Progenitor cell of endocrine pancreas (in vitro differentiated cells): Measurements from ENCODE around the gene RHOB. TPM values are rescaled to one million over a fixed set of nuclear protein-coding genes. Genes with fewer than 3 reads are reported as not detected.

Experiments used
- DNase-seq: peaks from one replicate; pipeline ENCODE4 v3.0.0; 2021; ENCODE audit warnings: low spot score; ENCODE audit not compliant: unreplicated experiment
- H3K27ac Mint-ChIP-seq: 2 replicates; pipeline ENCODE4 v1.8.0; 2021; ENCODE audit warnings: mild to moderate bottlenecking, moderate library complexity, mixed read lengths
- H3K27me3 Mint-ChIP-seq: 2 replicates; pipeline ENCODE4 v1.8.0; 2021; ENCODE audit warnings: mixed read lengths
- H3K36me3 Mint-ChIP-seq: 2 replicates; pipeline ENCODE4 v1.8.0; 2022; ENCODE audit warnings: mixed read lengths; ENCODE audit not compliant: insufficient read depth
- H3K4me1 Mint-ChIP-seq: 2 replicates; pipeline ENCODE4 v1.8.0; 2021; ENCODE audit warnings: low read depth, mixed read lengths
- H3K4me3 Mint-ChIP-seq: 2 replicates; pipeline ENCODE4 v1.8.0; 2021; ENCODE audit warnings: low read depth, mild to moderate bottlenecking, moderate library complexity, mixed read lengths
- H3K9me3 Mint-ChIP-seq: 2 replicates; pipeline ENCODE4 v1.8.0; 2021; ENCODE audit warnings: low read depth, mixed read lengths
- CTCF ChIP-seq: fragments of 200-600 bp; sonication (generic); IDR thresholded peaks from one replicate; pipeline ENCODE4 v1.5.0; 2021; ENCODE audit warnings: antibody characterized with exemption, mild to moderate bottlenecking; ENCODE audit not compliant: unreplicated experiment
- total RNA-seq: library from RNA; stranded (reverse); gene quantifications from 2 replicates; pipeline ENCODE4 v1.2.1, GENCODE V29; 2021

Gene RHOB
- total RNA-seq, 1 donor from 2014 or later, result 148 TPM

GRCh38 chr2:20401489-20401835 lies 45.4 kb upstream of the RHOB start:
- no peak for DNase-seq
- TF ChIP-seq CTCF, result no peak
- Mint-ChIP-seq H3K9me3 (no peaks in the 10 kb centered on the region), H3K4me1 (no peaks in the 10 kb centered on the region), H3K27me3 (no peaks in the 10 kb centered on the region), H3K36me3 (no peaks in the 10 kb centered on the region), H3K4me3 (no peak overlapping the region), H3K27ac (no peak overlapping the region)

- Mint-ChIP-seq H3K4me1 (no peaks in the 10 kb centered on the region), H3K9me3 (peaks cover 8% of the 10 kb centered on the region), H3K27me3 (no peaks in the 10 kb centered on the region), H3K36me3 (peaks cover 1% of the 10 kb centered on the region), H3K4me3 (no peak overlapping the region), H3K27ac (no peak overlapping the region)
- DNase-seq, result no peak
- no peak for TF ChIP-seq CTCF
These were observed 43.0 kb upstream of the RHOB start for GRCh38 chr2:20403774-20404312.

GRCh38 chr2:20404950-20405349 lies 41.9 kb upstream of the RHOB start:
- H3K4me3 Mint-ChIP-seq, result no peak overlapping the region
- TF ChIP-seq CTCF, result no peak
- no peak for DNase-seq
- peaks cover 4% of the 10 kb centered on the region for H3K36me3 Mint-ChIP-seq
- H3K9me3 Mint-ChIP-seq, result peaks cover 19% of the 10 kb centered on the region
- H3K27ac Mint-ChIP-seq, result no peak overlapping the region
- H3K27me3 Mint-ChIP-seq, result no peaks in the 10 kb centered on the region
- no peaks in the 10 kb centered on the region for H3K4me1 Mint-ChIP-seq

GRCh38 chr2:20409039-20409438 lies 37.8 kb upstream of the RHOB start:
- Mint-ChIP-seq H3K9me3 (peaks cover 21% of the 10 kb centered on the region), H3K36me3 (peaks cover 4% of the 10 kb centered on the region), H3K4me1 (peaks cover 4% of the 10 kb centered on the region), H3K4me3 (no peak overlapping the region), H3K27ac (no peak overlapping the region), H3K27me3 (no peaks in the 10 kb centered on the region)
- DNase-seq, result no peak
- TF ChIP-seq CTCF, result no peak

GRCh38 chr2:20410556-20411277 lies 36.2 kb upstream of the RHOB start:
- Mint-ChIP-seq H3K36me3 (peaks cover 4% of the 10 kb centered on the region), H3K9me3 (peaks cover 21% of the 10 kb centered on the region), H3K27me3 (no peaks in the 10 kb centered on the region), H3K4me1 (peaks cover 4% of the 10 kb centered on the region), H3K27ac (no peak overlapping the region), H3K4me3 (no peak overlapping the region)
- no peak for DNase-seq
- no peak for TF ChIP-seq CTCF
